GM20000 (cell line): ENCODE data around the gene EEF1AKMT2.

Experiments
- DNase-seq: peaks from one replicate; pipeline ENCODE4 v3.0.0; 2012; ENCODE audit warnings: low spot score
- TF ChIP-seq, protein P1 (sequence below): IDR thresholded peaks from 2 replicates; pipeline ENCODE4 v1.5.1; 2012; ENCODE audit warnings: mild to moderate bottlenecking, control low read depth; ENCODE audit errors: extremely low read depth, missing control alignments

EEF1AKMT2 gene

DNA sequence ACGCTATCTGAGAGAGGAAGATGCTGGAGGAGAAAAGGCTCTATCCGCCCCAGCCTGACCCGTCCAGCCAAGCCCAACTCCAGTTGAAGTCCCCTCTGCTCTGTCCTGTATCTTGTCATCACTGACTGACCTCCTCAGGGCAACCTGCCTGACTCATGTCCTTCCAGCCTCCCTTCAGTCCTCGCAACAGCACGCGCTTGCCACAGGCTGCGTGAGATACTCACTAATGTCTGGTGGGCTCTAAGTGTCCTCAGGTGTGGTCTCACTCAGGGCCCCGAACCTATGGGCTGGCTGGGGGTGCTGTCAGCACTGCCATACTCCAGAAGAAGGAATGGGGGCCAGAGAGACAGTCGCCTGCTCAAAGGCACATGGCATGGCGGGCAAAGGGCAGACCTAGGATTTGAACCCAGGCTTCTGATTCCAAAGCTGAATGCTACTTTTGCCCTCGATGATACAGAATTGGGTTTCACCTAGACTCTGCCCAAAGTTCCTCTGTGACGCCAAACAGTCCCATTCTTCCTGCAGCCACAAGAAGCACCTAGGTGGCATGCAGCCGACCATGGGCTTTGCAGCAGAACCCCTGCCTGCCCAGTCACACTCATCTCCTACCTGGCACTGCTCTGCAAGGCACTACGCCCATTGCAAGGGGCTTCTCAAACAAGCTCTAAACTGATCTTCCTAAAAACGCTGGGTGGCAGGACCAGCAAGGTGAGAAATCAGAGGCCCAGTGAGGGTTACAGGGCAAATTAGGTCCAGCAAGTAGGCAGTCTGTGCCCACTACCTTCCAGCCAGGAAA lies 56.0 kb downstream of the EEF1AKMT2 start:
- TF ChIP-seq, protein P1, sequence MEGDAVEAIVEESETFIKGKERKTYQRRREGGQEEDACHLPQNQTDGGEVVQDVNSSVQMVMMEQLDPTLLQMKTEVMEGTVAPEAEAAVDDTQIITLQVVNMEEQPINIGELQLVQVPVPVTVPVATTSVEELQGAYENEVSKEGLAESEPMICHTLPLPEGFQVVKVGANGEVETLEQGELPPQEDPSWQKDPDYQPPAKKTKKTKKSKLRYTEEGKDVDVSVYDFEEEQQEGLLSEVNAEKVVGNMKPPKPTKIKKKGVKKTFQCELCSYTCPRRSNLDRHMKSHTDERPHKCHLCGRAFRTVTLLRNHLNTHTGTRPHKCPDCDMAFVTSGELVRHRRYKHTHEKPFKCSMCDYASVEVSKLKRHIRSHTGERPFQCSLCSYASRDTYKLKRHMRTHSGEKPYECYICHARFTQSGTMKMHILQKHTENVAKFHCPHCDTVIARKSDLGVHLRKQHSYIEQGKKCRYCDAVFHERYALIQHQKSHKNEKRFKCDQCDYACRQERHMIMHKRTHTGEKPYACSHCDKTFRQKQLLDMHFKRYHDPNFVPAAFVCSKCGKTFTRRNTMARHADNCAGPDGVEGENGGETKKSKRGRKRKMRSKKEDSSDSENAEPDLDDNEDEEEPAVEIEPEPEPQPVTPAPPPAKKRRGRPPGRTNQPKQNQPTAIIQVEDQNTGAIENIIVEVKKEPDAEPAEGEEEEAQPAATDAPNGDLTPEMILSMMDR: no peak
- no peak for DNase-seq

DNA sequence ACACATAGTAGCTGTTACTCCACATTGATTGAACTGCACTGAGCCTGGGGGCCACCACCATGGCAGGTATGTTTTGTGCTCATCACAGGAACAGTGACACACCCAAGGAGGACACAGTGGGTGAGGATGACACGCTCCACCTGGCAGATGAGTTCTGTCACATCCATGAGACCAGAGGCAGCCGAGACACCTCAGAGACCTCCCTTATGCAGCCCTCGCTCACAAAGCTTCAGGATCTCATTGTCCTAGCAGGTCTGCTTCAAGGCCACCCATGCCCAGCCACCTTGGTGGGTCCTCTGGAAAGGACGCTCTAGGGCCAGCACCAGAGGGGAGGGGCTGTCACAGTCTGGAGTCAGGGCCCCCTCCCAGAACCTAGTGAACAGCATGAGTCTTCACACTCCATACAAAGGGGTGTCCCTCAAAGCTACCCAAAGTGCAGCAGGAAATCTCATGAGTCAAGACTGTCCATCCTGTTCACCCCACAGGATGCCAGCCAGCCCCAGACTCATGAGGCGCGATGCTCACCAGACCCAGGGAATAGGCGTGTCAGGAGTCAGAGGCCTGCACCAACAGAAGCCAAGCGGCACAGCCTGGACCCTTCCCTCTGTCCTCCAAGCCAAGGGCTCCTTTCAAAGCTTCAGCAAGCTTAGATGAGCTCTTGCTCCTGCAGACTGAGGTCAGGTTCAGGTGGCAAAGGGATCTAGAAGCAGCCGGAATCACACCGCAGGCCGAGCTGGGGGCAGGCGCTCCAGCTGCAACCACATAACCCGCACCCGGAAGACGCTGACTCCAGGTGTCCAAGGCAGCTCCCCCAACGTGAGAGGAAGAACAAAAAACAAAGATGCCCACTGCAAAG lies 57.1 kb downstream of the EEF1AKMT2 start:
- TF ChIP-seq, protein P1: no peak
- DNase-seq: no peak

DNA sequence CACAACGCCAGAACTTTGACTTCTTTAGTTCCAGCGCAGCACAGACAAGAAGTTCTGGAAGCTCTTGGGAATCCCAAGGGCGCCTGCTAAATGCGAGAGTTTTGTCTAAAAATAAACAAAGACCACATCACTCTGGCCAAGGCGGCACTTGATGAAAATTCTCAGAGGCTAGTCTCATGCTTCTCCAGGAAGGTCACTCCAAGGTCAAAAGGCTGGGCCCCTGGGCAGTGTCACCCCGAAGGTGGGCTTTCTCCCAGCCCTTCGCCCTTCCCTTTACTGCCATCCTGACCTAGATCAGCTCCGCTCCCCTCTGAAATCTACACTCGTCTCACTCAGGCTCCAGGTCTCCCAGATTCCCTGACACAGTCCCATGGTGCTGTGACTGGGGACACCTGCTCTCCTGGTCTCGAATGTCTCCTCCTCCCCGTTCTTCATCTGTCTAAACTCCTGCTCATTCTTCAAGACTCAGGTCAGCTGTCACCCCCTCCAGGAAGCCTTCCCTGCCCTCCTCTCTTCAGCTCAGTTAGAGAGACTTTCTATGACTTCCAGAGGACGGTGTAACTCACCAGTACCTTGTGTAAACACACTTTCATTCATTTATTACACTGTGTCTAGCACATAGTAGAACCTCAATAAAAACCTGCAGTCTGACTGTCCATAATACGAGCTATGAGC lies 58.0 kb downstream of the EEF1AKMT2 start:
- TF ChIP-seq, protein P1: no peak
- no peak for DNase-seq

DNA sequence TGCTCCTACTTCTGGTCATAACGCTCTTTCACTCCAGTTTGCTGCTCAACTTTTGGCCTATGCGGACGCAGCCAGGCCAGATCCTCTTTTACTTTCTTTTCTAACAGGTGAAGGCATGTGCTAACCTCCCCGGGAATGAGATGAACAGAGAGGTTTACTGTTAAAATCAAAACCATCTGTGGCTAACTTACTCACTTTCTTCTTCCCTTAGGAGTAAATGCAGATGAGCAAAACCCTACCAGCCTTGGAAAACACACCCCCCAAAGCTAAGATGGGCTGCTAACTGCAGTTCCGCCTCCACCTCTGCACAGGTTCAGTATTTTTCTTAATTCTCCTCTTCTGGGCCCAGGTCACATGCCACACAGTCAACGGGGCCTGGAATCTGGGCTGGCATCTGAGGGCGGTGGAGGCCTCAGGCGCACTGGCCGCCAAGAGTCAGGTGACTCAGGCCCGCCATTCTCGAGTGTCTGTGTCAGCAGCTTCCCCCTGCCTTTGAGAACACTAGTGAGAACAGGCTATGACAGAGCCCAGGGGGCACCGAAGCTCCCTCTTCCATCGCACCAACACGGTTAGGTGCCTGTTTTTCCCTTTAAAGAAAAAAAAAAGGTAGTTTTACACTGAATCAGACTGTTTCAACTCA lies 58.6 kb downstream of the EEF1AKMT2 start:
- DNase-seq: peak; percentile 58
- TF ChIP-seq, protein P1: no peak

DNA sequence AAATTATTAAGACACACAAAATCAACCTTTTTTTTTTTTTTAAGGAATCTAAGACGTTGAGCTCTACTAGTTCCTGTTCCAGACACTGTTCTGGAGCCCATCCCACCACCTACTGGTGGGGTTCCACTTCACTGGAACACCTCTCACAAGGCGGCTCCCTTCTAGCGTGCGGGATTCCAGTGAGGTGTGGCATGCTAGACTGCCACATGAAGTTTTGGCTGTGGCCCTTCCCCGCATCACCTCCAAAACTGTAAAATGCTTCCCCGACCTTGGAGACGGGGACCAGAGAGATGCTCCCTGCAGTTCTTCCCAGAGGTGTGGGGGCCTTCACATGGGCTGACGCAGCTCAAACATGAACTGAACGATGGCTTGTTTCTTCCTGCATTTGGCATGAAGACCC lies 60.1 kb downstream of the EEF1AKMT2 start:
- TF ChIP-seq, protein P1: no peak
- DNase-seq: no peak

DNA sequence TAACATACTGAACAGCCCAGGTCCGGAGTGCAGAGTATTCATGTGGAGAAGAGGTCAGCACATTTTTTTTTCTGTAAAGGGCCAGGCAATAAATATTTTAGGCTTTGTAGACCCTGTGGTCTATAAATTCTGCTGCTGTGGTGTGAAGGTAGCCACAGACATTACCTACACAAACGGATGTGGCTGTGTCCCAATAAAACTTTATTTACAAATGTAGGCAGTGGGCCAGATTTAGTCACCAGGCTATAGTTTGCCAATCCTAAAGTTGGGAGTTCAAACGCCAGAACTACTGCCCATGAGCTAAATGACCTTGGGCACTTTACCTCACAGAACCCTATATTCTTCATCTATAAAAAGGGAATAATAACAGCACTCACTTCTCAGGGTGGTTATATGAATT lies 60.9 kb downstream of the EEF1AKMT2 start:
- DNase-seq: no peak
- TF ChIP-seq, protein P1: no peak
